K562 (cell line): ENCODE results near the gene SIAE. TPM values are rescaled to one million over a fixed set of nuclear protein-coding genes. Genes with fewer than 3 reads are reported as not detected.
A peak's percentile ranks its signal among the peaks of the same experiment; 100 is the strongest.

Experiments
- COPS2 ChIP-seq: fragments of 450-650 bp; conservative IDR thresholded peaks from 2 replicates; pipeline ENCODE4 v1.6.1; 2016; ENCODE audit warnings: mild to moderate bottlenecking, moderate library complexity
- CREBBP ChIP-seq: IDR thresholded peaks from one replicate; pipeline ENCODE4 v1.6.1; 2012; ENCODE audit warnings: low read depth, mild to moderate bottlenecking, control low read depth, inconsistent platforms, low read length
- EGR1 ChIP-seq: fragments of 450-650 bp; conservative IDR thresholded peaks from 2 replicates; pipeline ENCODE4 v1.6.1; 2017; ENCODE audit warnings: mild to moderate bottlenecking
- FOSL1 ChIP-seq: fragments of 200-800 bp; sonication (Bioruptor generic); conservative IDR thresholded peaks from 2 replicates; pipeline ENCODE4 v1.6.1; 2016; ENCODE audit warnings: missing genetic modification characterization, missing compliant biosample characterization
- HNRNPH1 ChIP-seq: fragments of 200-400 bp; formaldehyde crosslinking; optimal IDR thresholded peaks from 2 replicates; pipeline ENCODE3; 2017; ENCODE audit warnings: low read depth, mild to moderate bottlenecking, low read length, moderate library complexity
- RUNX1 ChIP-seq: sonication (generic); IDR thresholded peaks from 2 replicates; pipeline ENCODE4 v1.6.1; 2016; ENCODE audit warnings: antibody characterized with exemption, low read depth
- SIRT6 ChIP-seq: IDR thresholded peaks from one replicate; pipeline ENCODE4 v1.6.1; 2012; ENCODE audit warnings: low read depth, mild to moderate bottlenecking, control low read depth, inconsistent platforms, low read length, moderate library complexity
- polyA plus RNA-seq, 8 experiments: library from polyadenylated mRNA; depleted of rRNA in 4 of 8; stranded (reverse) in 5 of 8; unstranded in 3 of 8; fragments of >200 nt; fragmentation: Nextera tagmentation in 2 of 8; fragmentation: Illumina TruSeq in 1 of 8; extraction: Ambion mirVana in 2 of 8; extraction: Trizol in 1 of 8; gene quantifications; 2 replicates each; pipeline versions ENCODE4 v1.2.1 to v1.2.3, GENCODE V29; 2011 to 2014; ENCODE audit warnings: inconsistent platforms in 1 of 8, missing spikeins in 1 of 8
- total RNA-seq, 7 experiments: library from RNA; depleted of rRNA in 6 of 7; stranded (reverse); fragments of >200 nt in 6 of 7; fragmentation: Illumina TruSeq in 2 of 7; extraction: Trizol in 2 of 7; gene quantifications; 2 replicates each; pipeline versions ENCODE4 v1.2.1 to v1.2.3, GENCODE V29; 2011 to 2021; ENCODE audit warnings: low replicate concordance in 1 of 7
- TF ChIP-seq, protein P1 (sequence below): fragments of 450-650 bp; IDR thresholded peaks from 2 replicates; pipeline ENCODE4 v1.6.1; 2018; ENCODE audit warnings: mild to moderate bottlenecking, low read depth; ENCODE audit not compliant: partially characterized antibody
- TF ChIP-seq, protein P2 (sequence below): fragments of 450-650 bp; IDR thresholded peaks from 2 replicates; pipeline ENCODE4 v1.6.1; 2016; ENCODE audit warnings: missing biosample characterization, missing genetic modification characterization

The SIAE gene
- total and polyA plus RNA-seq, 9 of the 15 experiments (the other 6 are each of a cell fraction or from before 2014, with no cell fraction given), result 0.89 to 9.6 (median 3.7) TPM

DNA sequence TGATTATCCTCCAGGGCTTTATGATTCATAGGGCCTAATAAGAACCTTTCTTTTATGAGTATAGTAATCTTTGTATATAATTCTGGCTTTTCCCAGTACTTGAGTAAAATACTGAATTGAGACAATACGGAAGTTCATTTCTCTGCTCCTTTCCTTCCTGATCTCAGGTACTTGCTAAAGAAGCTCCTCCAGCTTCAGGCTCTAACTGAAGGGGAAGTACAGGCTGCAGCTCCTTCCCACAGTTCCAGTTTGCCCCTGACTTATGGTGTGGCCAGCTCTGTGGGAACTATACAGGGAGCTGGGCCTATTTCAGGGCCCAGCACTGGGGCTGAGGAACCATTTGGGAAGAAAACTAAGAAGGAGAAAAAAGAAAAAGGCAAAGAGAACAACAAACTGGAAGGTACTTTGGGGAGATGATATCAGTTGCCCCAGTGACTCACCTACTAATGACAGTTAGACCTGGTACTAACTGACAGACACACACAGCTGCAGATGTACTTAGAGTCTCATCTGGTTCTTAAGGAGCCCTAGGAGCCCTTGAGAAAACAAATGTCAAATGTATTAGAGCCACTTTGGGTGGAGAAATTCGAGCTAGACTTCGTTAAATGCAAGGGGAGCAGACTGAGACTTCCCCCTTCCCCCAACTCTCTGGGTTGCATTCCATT lies 47.9 kb downstream of the SIAE start (continued):
- TF ChIP-seq, protein P1, sequence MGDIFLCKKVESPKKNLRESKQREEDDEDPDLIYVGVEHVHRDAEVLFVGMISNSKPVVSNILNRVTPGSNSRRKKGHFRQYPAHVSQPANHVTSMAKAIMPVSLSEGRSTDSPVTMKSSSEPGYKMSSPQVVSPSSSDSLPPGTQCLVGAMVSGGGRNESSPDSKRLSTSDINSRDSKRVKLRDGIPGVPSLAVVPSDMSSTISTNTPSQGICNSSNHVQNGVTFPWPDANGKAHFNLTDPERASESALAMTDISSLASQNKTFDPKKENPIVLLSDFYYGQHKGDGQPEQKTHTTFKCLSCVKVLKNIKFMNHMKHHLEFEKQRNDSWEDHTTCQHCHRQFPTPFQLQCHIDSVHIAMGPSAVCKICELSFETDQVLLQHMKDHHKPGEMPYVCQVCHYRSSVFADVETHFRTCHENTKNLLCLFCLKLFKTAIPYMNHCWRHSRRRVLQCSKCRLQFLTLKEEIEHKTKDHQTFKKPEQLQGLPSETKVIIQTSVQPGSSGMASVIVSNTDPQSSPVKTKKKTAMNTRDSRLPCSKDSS, result no peak
- TF ChIP-seq HNRNPH1 (no peak), COPS2 (no peak), EGR1 (no peak), RUNX1 (no peak), CREBBP (no peak), SIRT6 (no peak), FOSL1 (peak; percentile 87)
- TF ChIP-seq, protein P2, sequence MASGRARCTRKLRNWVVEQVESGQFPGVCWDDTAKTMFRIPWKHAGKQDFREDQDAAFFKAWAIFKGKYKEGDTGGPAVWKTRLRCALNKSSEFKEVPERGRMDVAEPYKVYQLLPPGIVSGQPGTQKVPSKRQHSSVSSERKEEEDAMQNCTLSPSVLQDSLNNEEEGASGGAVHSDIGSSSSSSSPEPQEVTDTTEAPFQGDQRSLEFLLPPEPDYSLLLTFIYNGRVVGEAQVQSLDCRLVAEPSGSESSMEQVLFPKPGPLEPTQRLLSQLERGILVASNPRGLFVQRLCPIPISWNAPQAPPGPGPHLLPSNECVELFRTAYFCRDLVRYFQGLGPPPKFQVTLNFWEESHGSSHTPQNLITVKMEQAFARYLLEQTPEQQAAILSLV (tag), result no peak
